Jurkat, Clone E6-1 (cell line): ENCODE measurements around the gene TOP1.

ENCODE experiments used
- DNase-seq: peaks from one replicate; pipeline ENCODE4 v3.0.0-alpha.2; 2011; ENCODE audit warnings: low read depth, low spot score
- H3K4me3 ChIP-seq: 2 replicates; pipeline ENCODE4 v1.5.1; 2011; ENCODE audit warnings: mild to moderate bottlenecking, low read length, control low read depth, moderate library complexity

TOP1 gene

GRCh38 chr20:41151134-41151869 lies 122.7 kb downstream of the TOP1 start:
- DNase-seq, result no peak
- H3K4me3 ChIP-seq, result no peak overlapping the region

- H3K4me3 ChIP-seq, result no peak overlapping the region
Measured at GRCh38 chr20:41152108-41152757, 123.6 kb downstream of the TOP1 start.

GRCh38 chr20:41154436-41155176 lies 126.0 kb downstream of the TOP1 start:
- no peak for DNase-seq
- no peak overlapping the region for H3K4me3 ChIP-seq

More at GRCh38 chr20:41152108-41152757, 123.6 kb downstream of the TOP1 start:
- no peak for DNase-seq

- DNase-seq, result no peak
- no peak overlapping the region for H3K4me3 ChIP-seq
Measured at GRCh38 chr20:41155261-41155660, 126.6 kb downstream of the TOP1 start.

GRCh38 chr20:41158082-41158625 lies 129.5 kb downstream of the TOP1 start:
- DNase-seq, result no peak
- no peak overlapping the region for H3K4me3 ChIP-seq

GRCh38 chr20:41159547-41159946 lies 130.9 kb downstream of the TOP1 start:
- DNase-seq, result no peak
- H3K4me3 ChIP-seq, result no peak overlapping the region

GRCh38 chr20:41160686-41161085 lies 132.1 kb downstream of the TOP1 start:
- H3K4me3 ChIP-seq, result no peak overlapping the region
- no peak for DNase-seq

- no peak overlapping the region for H3K4me3 ChIP-seq
- no peak for DNase-seq
Measured at GRCh38 chr20:41161886-41162285, 133.3 kb downstream of the TOP1 start.

- H3K4me3 ChIP-seq, result no peak overlapping the region
- no peak for DNase-seq
Measured at GRCh38 chr20:41162396-41162795, 133.8 kb downstream of the TOP1 start.

GRCh38 chr20:41163821-41164220 lies 135.2 kb downstream of the TOP1 start:
- no peak for DNase-seq
- no peak overlapping the region for H3K4me3 ChIP-seq

GRCh38 chr20:41165001-41165882 lies 136.6 kb downstream of the TOP1 start:
- no peak overlapping the region for H3K4me3 ChIP-seq
- DNase-seq, result no peak

GRCh38 chr20:41166201-41167117 lies 137.8 kb downstream of the TOP1 start:
- DNase-seq, result no peak
- no peak overlapping the region for H3K4me3 ChIP-seq

GRCh38 chr20:41167118-41167470 lies 138.5 kb downstream of the TOP1 start:
- DNase-seq, result no peak
- H3K4me3 ChIP-seq, result no peak overlapping the region

- DNase-seq, result no peak
- H3K4me3 ChIP-seq, result no peak overlapping the region
Measured at GRCh38 chr20:41167481-41168253, 139.0 kb downstream of the TOP1 start.

- no peak for DNase-seq
- no peak overlapping the region for H3K4me3 ChIP-seq
Measured at GRCh38 chr20:41168281-41169161, 139.9 kb downstream of the TOP1 start.

- H3K4me3 ChIP-seq, result no peak overlapping the region
- no peak for DNase-seq
Measured at GRCh38 chr20:41169162-41169690, 140.6 kb downstream of the TOP1 start.
